ENCODE results near the gene SFXN1. TPM values are rescaled to one million over a fixed set of nuclear protein-coding genes. Genes with fewer than 3 reads are reported as not detected.

Gene SFXN1
- total and polyA plus RNA-seq, 7 donors, result 18.1 to 68.0 (median 22.8) TPM

DNA sequence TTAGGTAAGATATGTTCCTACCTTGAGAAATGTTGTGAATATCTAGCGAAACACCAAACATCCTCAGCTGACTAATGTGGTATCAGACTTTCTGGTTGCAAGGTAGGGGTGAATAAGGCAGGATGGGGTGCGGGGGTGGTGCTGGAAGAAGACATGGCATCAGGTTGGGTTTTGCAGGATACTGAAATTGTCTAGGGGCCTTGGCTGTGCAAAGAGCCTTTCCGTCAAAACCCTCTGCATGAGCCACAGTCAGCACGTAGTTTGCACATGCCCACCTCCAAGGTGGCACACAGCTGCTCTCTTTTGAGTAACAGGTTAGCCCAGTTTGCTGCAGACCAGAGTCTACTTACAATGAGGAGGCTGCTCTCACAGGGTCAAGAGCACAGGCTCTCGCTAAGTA is 42.0 kb downstream of the SFXN1 start:
- no peak for DNase-seq
- Histone ChIP-seq H3K27ac (no peak overlapping the region), H3K4me1 (no peaks in the 10 kb centered on the region), H3K9me3 (no peaks in the 10 kb centered on the region), H3K4me3 (no peak overlapping the region), H3K36me3 (peaks cover 8 to 81% (median 31%) of the 10 kb centered on the region in 4 donors), H3K27me3 (no peaks in the 10 kb centered on the region)
- intact Hi-C loops (cut with DNase I), result no loop called here
- WGBS, 2 donors, result 87 to 96% methylated on average over 5 of the region's 5 CpGs
- TF ChIP-seq EP300 (IDR thresholded peaks at IDR 0.05) (no peak), POLR2AphosphoS5 (IDR thresholded peaks at IDR 0.05) (no peak), POLR2A (IDR thresholded peaks at IDR 0.05) (no peak)
- TF ChIP-seq, protein P1, sequence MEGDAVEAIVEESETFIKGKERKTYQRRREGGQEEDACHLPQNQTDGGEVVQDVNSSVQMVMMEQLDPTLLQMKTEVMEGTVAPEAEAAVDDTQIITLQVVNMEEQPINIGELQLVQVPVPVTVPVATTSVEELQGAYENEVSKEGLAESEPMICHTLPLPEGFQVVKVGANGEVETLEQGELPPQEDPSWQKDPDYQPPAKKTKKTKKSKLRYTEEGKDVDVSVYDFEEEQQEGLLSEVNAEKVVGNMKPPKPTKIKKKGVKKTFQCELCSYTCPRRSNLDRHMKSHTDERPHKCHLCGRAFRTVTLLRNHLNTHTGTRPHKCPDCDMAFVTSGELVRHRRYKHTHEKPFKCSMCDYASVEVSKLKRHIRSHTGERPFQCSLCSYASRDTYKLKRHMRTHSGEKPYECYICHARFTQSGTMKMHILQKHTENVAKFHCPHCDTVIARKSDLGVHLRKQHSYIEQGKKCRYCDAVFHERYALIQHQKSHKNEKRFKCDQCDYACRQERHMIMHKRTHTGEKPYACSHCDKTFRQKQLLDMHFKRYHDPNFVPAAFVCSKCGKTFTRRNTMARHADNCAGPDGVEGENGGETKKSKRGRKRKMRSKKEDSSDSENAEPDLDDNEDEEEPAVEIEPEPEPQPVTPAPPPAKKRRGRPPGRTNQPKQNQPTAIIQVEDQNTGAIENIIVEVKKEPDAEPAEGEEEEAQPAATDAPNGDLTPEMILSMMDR (IDR thresholded peaks at IDR 0.05), result no peak

DNA sequence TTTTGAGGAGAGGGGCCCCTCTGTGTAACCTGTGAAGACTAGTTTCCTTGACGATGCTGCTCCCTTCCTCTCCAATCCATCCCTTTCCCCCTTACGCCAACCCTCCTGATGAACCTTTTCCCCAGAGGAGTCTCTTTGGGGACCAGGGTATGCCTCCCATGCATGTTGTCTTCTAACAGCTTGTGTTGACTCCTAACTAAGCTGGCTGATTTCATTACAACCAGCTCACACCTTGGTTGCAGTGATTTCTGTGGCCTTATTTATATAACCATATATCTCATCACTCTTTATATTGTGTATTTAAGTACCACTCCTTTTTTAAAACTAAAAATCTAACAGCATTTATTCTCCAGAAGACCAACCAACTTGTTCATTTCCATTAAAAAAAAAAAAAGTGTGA is 42.5 kb downstream of the SFXN1 start:
- no peaks in the 10 kb centered on the region for H3K4me1 ChIP-seq
- intact Hi-C loops (cut with DNase I), result no loop called here
- no peaks in the 10 kb centered on the region for H3K27me3 ChIP-seq
- WGBS, 2 donors, result 94 to 96% methylated on average over 2 of the region's 2 CpGs
- H3K27ac ChIP-seq, result no peak overlapping the region
- H3K9me3 ChIP-seq, result no peaks in the 10 kb centered on the region
- TF ChIP-seq, protein P1 (IDR thresholded peaks at IDR 0.05), result no peak
- no peak for TF ChIP-seq POLR2A (IDR thresholded peaks at IDR 0.05)
- TF ChIP-seq POLR2AphosphoS5 (IDR thresholded peaks at IDR 0.05), result no peak
- TF ChIP-seq EP300 (IDR thresholded peaks at IDR 0.05), result no peak
- H3K4me3 ChIP-seq, result no peak overlapping the region
- peaks cover 8 to 80% (median 30%) of the 10 kb centered on the region in 4 donors for H3K36me3 ChIP-seq
- DNase-seq, result no peak

DNA sequence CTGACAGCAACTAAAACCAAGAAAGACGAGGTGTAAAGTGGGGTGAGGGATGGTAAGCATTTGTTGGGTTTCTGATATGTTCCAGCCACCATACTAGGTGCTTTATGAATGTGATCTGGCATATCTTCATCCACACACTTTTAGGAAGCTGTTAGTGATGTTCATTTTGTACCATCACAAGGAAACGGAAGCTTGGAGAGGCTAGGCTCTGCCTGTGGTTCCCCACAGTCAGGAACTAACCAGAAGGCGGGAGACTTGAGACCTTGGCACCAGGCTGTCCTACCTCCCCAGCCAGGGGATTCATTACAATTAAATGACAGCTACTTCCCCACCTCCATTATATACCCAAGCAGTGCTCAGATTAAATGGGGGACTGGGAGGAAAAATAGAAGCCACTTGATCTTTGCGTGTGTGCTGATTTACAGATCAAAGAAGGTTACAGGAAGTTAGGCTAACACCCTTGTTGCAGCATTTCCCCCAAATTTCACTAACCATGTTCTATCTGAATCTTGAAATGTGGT is 43.0 kb downstream of the SFXN1 start:
- TF ChIP-seq POLR2A (IDR thresholded peaks at IDR 0.05) (peak in 1 of 2 donors; percentile 9), EP300 (IDR thresholded peaks at IDR 0.05) (no peak)
- DNase-seq, result no peak
- Histone ChIP-seq H3K4me3 (no peak overlapping the region), H3K27me3 (no peaks in the 10 kb centered on the region), H3K36me3 (peaks cover 9 to 82% (median 28%) of the 10 kb centered on the region in 4 donors), H3K4me1 (no peaks in the 10 kb centered on the region), H3K27ac (no peak overlapping the region), H3K9me3 (no peaks in the 10 kb centered on the region)
- intact Hi-C loops (cut with DNase I), result no loop called here
- WGBS, 2 donors, result 72 to 89% methylated on average over 4 of the region's 4 CpGs

DNA sequence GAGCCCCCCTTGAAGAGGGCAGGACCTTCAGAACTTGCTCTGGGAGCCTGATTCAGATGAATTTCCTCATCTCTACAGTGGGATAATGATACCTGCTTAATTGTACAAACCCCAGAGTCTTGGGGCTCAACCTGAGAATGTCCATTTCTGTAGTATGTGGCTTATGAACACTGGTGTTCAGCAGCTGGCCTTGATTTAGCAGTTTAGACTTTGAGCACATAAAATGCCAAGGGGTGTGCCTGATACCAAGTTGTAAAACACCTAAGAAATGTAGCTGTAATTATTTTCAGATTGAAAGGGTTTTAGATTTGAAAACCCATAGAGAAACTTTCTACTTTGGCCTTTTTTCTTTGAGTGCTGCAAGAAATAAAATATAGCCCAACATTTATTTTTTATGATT is 44.9 kb downstream of the SFXN1 start:
- intact Hi-C loops (cut with DNase I), result no loop called here
- Histone ChIP-seq H3K9me3 (no peaks in the 10 kb centered on the region), H3K4me3 (no peak overlapping the region), H3K36me3 (peaks cover 14 to 82% (median 20%) of the 10 kb centered on the region in 4 donors), H3K27me3 (no peaks in the 10 kb centered on the region), H3K4me1 (no peaks in the 10 kb centered on the region), H3K27ac (no peak overlapping the region)
- DNase-seq, result no peak
- TF ChIP-seq POLR2AphosphoS5 (IDR thresholded peaks at IDR 0.05) (no peak), EP300 (IDR thresholded peaks at IDR 0.05) (no peak), POLR2A (IDR thresholded peaks at IDR 0.05) (no peak)
- TF ChIP-seq, protein P1 (IDR thresholded peaks at IDR 0.05), result no peak

DNA sequence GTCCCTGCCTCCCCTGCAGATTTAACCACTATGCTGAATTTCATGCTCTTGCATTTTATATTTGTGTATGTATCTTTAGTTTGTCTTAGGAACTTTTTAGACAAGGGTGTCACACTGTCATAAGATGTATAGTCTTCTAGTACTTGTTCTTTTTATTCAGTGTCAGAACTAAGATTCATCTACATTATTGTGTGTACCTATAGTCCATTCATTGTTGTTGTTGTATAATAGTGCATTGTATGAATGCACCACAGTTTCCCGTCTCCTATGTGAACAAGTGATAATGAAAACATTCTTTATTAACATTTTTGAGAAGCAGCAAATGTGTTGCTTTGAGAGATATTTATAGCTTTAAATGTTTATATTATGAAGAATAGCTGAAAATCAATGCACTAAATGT is 45.9 kb downstream of the SFXN1 start:
- Histone ChIP-seq H3K36me3 (peaks cover 10 to 82% (median 16%) of the 10 kb centered on the region in 4 donors), H3K27me3 (no peaks in the 10 kb centered on the region), H3K27ac (no peak overlapping the region), H3K4me1 (no peaks in the 10 kb centered on the region), H3K9me3 (no peaks in the 10 kb centered on the region), H3K4me3 (no peak overlapping the region)
- intact Hi-C loops (cut with DNase I), result no loop called here
- TF ChIP-seq, protein P1 (IDR thresholded peaks at IDR 0.05), result no peak
- TF ChIP-seq EP300 (IDR thresholded peaks at IDR 0.05) (no peak), POLR2A (IDR thresholded peaks at IDR 0.05) (no peak), POLR2AphosphoS5 (IDR thresholded peaks at IDR 0.05) (no peak)
- WGBS, 2 donors, result 91 to 98% methylated on average over 1 of the region's 1 CpG
- no peak for DNase-seq
